HepG2 (cell line): ENCODE data around the gene SLC19A1. TPM values are rescaled to one million over a fixed set of nuclear protein-coding genes. Genes with fewer than 3 reads are reported as not detected.
A peak's percentile ranks its signal among the peaks of the same experiment; 100 is the strongest.

Experiments
- AGO2 ChIP-seq: fragments of 200-400 bp; formaldehyde crosslinking; optimal IDR thresholded peaks from 2 replicates; pipeline ENCODE3; 2017; ENCODE audit warnings: mild to moderate bottlenecking, low read depth, low read length, moderate library complexity
- E2F2 ChIP-seq: sonication (generic); formaldehyde crosslinking; IDR thresholded peaks from 2 replicates; pipeline ENCODE4 v1.4.0; 2020; ENCODE audit warnings: missing genetic modification reagents, borderline replicate concordance
- HMGA1 ChIP-seq: sonication (generic); formaldehyde crosslinking; conservative IDR thresholded peaks from 2 replicates; pipeline ENCODE4 v1.4.0; 2020; ENCODE audit warnings: missing genetic modification reagents
- HNF1A ChIP-seq, 2 experiments: sonication (generic) in 1 of 2; formaldehyde crosslinking in 1 of 2; IDR thresholded peaks; 2 replicates each; pipeline versions ENCODE4 v1.4.0 to v1.6.1; 2016 to 2020; ENCODE audit warnings: borderline replicate concordance in 1 of 2, low read depth in 1 of 2, mild to moderate bottlenecking in 1 of 2, missing genetic modification reagents in 1 of 2
- HOXA7 ChIP-seq: sonication (generic); formaldehyde crosslinking; IDR thresholded peaks from 2 replicates; pipeline ENCODE4 v1.8.1; 2022; ENCODE audit warnings: mild to moderate bottlenecking, missing genetic modification reagents, moderate library complexity
- MLXIP ChIP-seq: sonication (generic); formaldehyde crosslinking; IDR thresholded peaks from 2 replicates; pipeline ENCODE4 v1.9.0; 2021; ENCODE audit warnings: missing genetic modification reagents, borderline replicate concordance
- NCOA5 ChIP-seq: sonication (generic); formaldehyde crosslinking; IDR thresholded peaks from 2 replicates; pipeline ENCODE4 v1.4.0; 2020; ENCODE audit warnings: missing genetic modification reagents
- PRDM15 ChIP-seq: sonication (generic); formaldehyde crosslinking; IDR thresholded peaks from 2 replicates; pipeline ENCODE4 v1.4.0; 2020; ENCODE audit warnings: missing genetic modification reagents
- SRSF1 ChIP-seq: fragments of 200-400 bp; formaldehyde crosslinking; optimal IDR thresholded peaks from 2 replicates; pipeline ENCODE3; 2017; ENCODE audit warnings: mild to moderate bottlenecking, low read depth, low read length, moderate library complexity
- TBL1XR1 ChIP-seq: fragments of 150-350 bp; IDR thresholded peaks from 2 replicates; pipeline ENCODE4 v1.6.1; 2014; ENCODE audit warnings: borderline replicate concordance, low read length; ENCODE audit not compliant: partially characterized antibody
- TCF12 ChIP-seq, 2 experiments: fragments of 450-650 bp in 1 of 2; sonication (generic) in 1 of 2; formaldehyde crosslinking in 1 of 2; IDR thresholded peaks; 2 replicates each; pipeline versions ENCODE4 v1.6.1 to v1.8.0; 2017 to 2022; ENCODE audit warnings: antibody characterized with exemption in 1 of 2, mild to moderate bottlenecking in 1 of 2, missing genetic modification reagents in 1 of 2, moderate library complexity in 1 of 2
- ZNF20 ChIP-seq: sonication (generic); formaldehyde crosslinking; IDR thresholded peaks from 2 replicates; pipeline ENCODE4 v1.4.0; 2020; ENCODE audit warnings: mild to moderate bottlenecking, moderate library complexity, missing genetic modification reagents
- ZNF883 ChIP-seq: sonication (generic); formaldehyde crosslinking; IDR thresholded peaks from 2 replicates; pipeline ENCODE4 v1.5.1; 2020; ENCODE audit warnings: mild to moderate bottlenecking, missing genetic modification reagents; ENCODE audit errors: not compliant biosample characterization
- ZSCAN25 ChIP-seq: sonication (generic); formaldehyde crosslinking; IDR thresholded peaks from 2 replicates; pipeline ENCODE4 v1.8.0; 2022; ENCODE audit warnings: mild to moderate bottlenecking, missing genetic modification reagents
- polyA plus RNA-seq, 8 experiments: library from polyadenylated mRNA; depleted of rRNA in 3 of 8; stranded (reverse) in 7 of 8; unstranded in 1 of 8; fragments of >200 nt; fragmentation: Illumina TruSeq in 4 of 8; extraction: Trizol in 4 of 8; gene quantifications; 2 replicates each; pipeline versions ENCODE4 v1.2.1 to v1.2.3, GENCODE V29; 2011 to 2016; ENCODE audit warnings: low read depth in 4 of 8, missing spikeins in 1 of 8, mixed read lengths in 1 of 8; ENCODE audit not compliant: insufficient read depth in 1 of 8
- total RNA-seq, 5 experiments: library from RNA; depleted of rRNA; stranded (reverse); fragments of >200 nt; fragmentation: Illumina TruSeq; extraction: Trizol; gene quantifications; 2 replicates each; pipeline ENCODE4 v1.2.3, GENCODE V29; 2016; ENCODE audit warnings: low read depth in 1 of 5

SLC19A1 gene
- total and polyA plus RNA-seq, 2 of the 13 experiments (the other 11 are each of a cell fraction or from before 2014, with no cell fraction given): 21.8 to 23.0 TPM

GRCh38 chr21:45472445-45473365 lies 69.5 kb downstream of the SLC19A1 start (continued):
- no peak for TF ChIP-seq MLXIP (CRISPR knock-in tag)
- TF ChIP-seq ZNF883 (CRISPR knock-in tag): no peak
- no peak; the same call in 1 of the 2 replicates for TF ChIP-seq HNF1A (IDR thresholded peaks at IDR 0.05; ENCODE audit: low read depth)
- TF ChIP-seq HNF1A (CRISPR knock-in tag; IDR thresholded peaks at IDR 0.05; ENCODE audit: borderline replicate concordance): peak; percentile 24; the same call in 1 of the 2 replicates
- peak; percentile 27 for TF ChIP-seq TBL1XR1
- no peak for TF ChIP-seq ZSCAN25 (CRISPR knock-in tag)
- 0 out of 2 replicates have a peak, but pooled peaks have one; percentile 34 for TF ChIP-seq E2F2 (CRISPR knock-in tag)
- peak; percentile 88 for TF ChIP-seq AGO2
- no peak for TF ChIP-seq HOXA7 (CRISPR knock-in tag)
- no peak for TF ChIP-seq HMGA1 (CRISPR knock-in tag)
- TF ChIP-seq SRSF1: peak; percentile 52
- TF ChIP-seq NCOA5: no peak
- no peak for TF ChIP-seq ZNF20 (CRISPR knock-in tag)
- TF ChIP-seq PRDM15 (CRISPR knock-in tag): no peak
- no peak for TF ChIP-seq TCF12 (IDR thresholded peaks at IDR 0.05)
- no peak for TF ChIP-seq TCF12 (CRISPR knock-in tag; IDR thresholded peaks at IDR 0.05)
